AG04450 (cell line): ENCODE results near the gene CABLES1. TPM values are rescaled to one million over a fixed set of nuclear protein-coding genes. Genes with fewer than 3 reads are reported as not detected.
A peak's percentile ranks its signal among the peaks of the same experiment; 100 is the strongest.

Experiments
- CTCF ChIA-PET: fragments of 300-600, 350-600 bp; formaldehyde crosslinking; extraction: SDS; loops from one replicate; lab custom pipeline; 2022; ENCODE audit warnings: antibody characterized with exemption, inconsistent platforms; lab: Charles Lee
- POLR2A ChIA-PET: fragments of 350-600 bp; formaldehyde crosslinking; extraction: SDS; loops from one replicate; lab custom pipeline; 2021; ENCODE audit warnings: antibody characterized with exemption, inconsistent platforms; lab: Yijun Ruan, JAX
- DNase-seq: peaks from one replicate; pipeline ENCODE4 v3.0.0-alpha.2; 2011; ENCODE audit warnings: low read depth, low spot score
- H3K27ac ChIP-seq: one replicate; pipeline ENCODE4 v1.5.1; 2012; ENCODE audit warnings: low read depth, low read length, control low read depth
- H3K27me3 ChIP-seq: one replicate; pipeline ENCODE4 v1.6.0; 2012; ENCODE audit warnings: low read length; ENCODE audit not compliant: control insufficient read depth, insufficient read depth
- H3K4me3 ChIP-seq: 2 replicates; pipeline ENCODE4 v1.5.1; 2011; ENCODE audit warnings: mild to moderate bottlenecking, low read depth, low read length, control low read depth
- H3K9me3 ChIP-seq: 2 replicates; pipeline ENCODE4 v1.5.1; 2012; ENCODE audit warnings: low read length; ENCODE audit not compliant: control insufficient read depth, insufficient read depth
- CTCF ChIP-seq: IDR thresholded peaks from 2 replicates; pipeline ENCODE4 v1.5.1; 2011; ENCODE audit warnings: low read depth, low read length, control low read depth, inconsistent platforms
- polyA plus RNA-seq: library from polyadenylated mRNA; depleted of rRNA; stranded (reverse); fragments of >200 nt; gene quantifications from 2 replicates; pipeline ENCODE4 v1.2.3, GENCODE V29; 2011

The CABLES1 gene
- polyA plus RNA-seq, 1 experiment, result 29.6 TPM

GRCh38 chr18:23257137-23257536, 121.9 kb downstream of the CABLES1 start:
- Histone ChIP-seq H3K27me3 (no peaks in the 10 kb centered on the region), H3K27ac (no peak overlapping the region), H3K4me3 (no peak overlapping the region), H3K9me3 (no peaks in the 10 kb centered on the region)
- POLR2A ChIA-PET, result interaction anchor here (0.8 kb wide), 1 partner anchor 121 kb away, joined by 3 read pairs; no protein-coding TSS in a partner anchor
- no peak for TF ChIP-seq CTCF
- CTCF ChIA-PET, result interaction anchor here (1.1 kb wide), 1 partner anchor 12 kb away, joined by 4 read pairs; no protein-coding TSS in a partner anchor
- no peak for DNase-seq

GRCh38 chr18:23257686-23258565, 122.6 kb downstream of the CABLES1 start:
- no peaks in the 10 kb centered on the region for H3K9me3 ChIP-seq
- POLR2A ChIA-PET, result interaction anchor here (0.5 to 3.0 kb wide), 4 partner anchors 32 to 126 kb away, joined by 3 to 20 read pairs (median 8); no protein-coding TSS in a partner anchor
- H3K27me3 ChIP-seq, result no peaks in the 10 kb centered on the region
- CTCF ChIA-PET, result interaction anchor here (1.1 kb wide), 1 partner anchor 11 kb away, joined by 4 read pairs; no protein-coding TSS in a partner anchor
- no peak for DNase-seq
- no peak overlapping the region for H3K4me3 ChIP-seq
- H3K27ac ChIP-seq, result peak overlapping the region; percentile 11
- no peak for TF ChIP-seq CTCF

GRCh38 chr18:23258566-23259469, 123.5 kb downstream of the CABLES1 start:
- TF ChIP-seq CTCF, result no peak
- POLR2A ChIA-PET, result interaction anchor here (0.5 to 3.0 kb wide), 3 partner anchors 32 to 127 kb away, joined by 5 to 20 read pairs (median 11); no protein-coding TSS in a partner anchor
- CTCF ChIA-PET, result interaction anchor here (1.5 kb wide), 1 partner anchor 120 kb away, joined by 4 read pairs; no protein-coding TSS in a partner anchor
- Histone ChIP-seq H3K4me3 (no peak overlapping the region), H3K27me3 (no peaks in the 10 kb centered on the region), H3K9me3 (no peaks in the 10 kb centered on the region), H3K27ac (peak overlapping the region; percentile 1)
- DNase-seq, result no peak

DNA sequence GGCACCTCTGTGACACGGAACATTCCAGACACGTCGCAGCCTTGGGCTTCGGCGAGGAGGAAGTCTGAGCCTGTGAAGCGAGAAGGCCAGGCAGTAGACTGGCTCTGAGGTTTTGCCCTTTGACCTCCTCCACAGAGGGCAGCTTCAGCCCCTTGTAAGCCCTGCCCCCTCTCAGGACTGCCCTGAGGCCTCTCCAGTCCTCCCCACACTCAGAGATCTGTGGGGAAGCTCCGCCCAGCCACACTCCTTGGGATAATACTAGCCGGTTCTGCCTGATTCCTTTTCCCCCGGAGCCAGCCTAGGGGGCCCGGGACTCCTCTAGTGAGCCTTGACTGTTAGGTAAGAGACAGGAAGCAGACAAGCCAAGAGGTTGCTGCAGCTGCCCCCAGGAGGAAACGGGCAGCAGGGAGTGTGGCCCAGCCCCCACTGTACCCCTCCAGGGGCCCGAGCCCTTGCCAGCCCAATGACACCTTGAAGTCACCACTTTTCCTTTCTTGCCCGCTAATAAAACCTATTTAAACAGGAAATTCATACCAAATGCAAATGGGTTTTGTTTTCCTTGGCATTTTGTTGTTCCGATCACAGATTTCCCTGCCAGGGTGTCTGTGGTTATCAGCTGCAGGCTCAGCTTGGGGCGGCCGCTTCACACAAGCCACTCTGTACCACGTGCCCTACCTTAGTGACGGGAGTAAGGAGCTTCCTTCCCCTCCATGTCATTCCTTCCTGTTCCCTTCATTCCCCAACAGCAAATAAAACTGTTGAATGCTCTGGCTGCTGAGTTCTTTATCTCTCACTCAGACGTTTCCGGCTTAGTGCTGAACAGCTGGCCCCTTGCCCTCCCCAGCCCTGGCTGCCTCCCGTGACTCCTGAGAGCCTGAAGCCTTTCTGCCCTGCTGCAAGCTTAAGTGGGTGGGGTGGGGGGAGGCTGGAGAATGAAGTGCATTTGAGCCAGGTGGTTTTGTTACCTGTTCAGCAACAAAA, 124.7 kb downstream of the CABLES1 start:
- Histone ChIP-seq H3K27ac (peak overlapping the region; percentile 84), H3K9me3 (no peaks in the 10 kb centered on the region), H3K27me3 (no peaks in the 10 kb centered on the region), H3K4me3 (0 out of 2 replicates have a peak overlapping the region, but pooled peaks have one; percentile 13)
- peak; percentile 37 for DNase-seq
- TF ChIP-seq CTCF, result no peak
- CTCF ChIA-PET, result interaction anchor here (0.9 to 1.5 kb wide), 2 partner anchors 118 to 119 kb away, joined by 4 to 7 read pairs; no protein-coding TSS in a partner anchor
- POLR2A ChIA-PET, result interaction anchor here (0.6 to 3.0 kb wide), 3 partner anchors 32 to 255 kb away, joined by 6 to 20 read pairs (median 10); no protein-coding TSS in a partner anchor
